Glutamatergic neuron (in vitro differentiated cells): ENCODE results near the gene NSG1. TPM values are rescaled to one million over a fixed set of nuclear protein-coding genes. Genes with fewer than 3 reads are reported as not detected.

ENCODE experiments used
- DNase-seq: peaks from one replicate; pipeline ENCODE4 v3.0.0; 2022
- H3K27ac Mint-ChIP-seq: one replicate; pipeline ENCODE4 v1.8.0; 2020; ENCODE audit warnings: mild to moderate bottlenecking, mixed read lengths, inconsistent platforms; ENCODE audit not compliant: unreplicated experiment
- H3K27me3 Mint-ChIP-seq: one replicate; pipeline ENCODE4 v1.8.0; 2020; ENCODE audit warnings: mild to moderate bottlenecking, moderate library complexity, mixed read lengths, inconsistent platforms; ENCODE audit not compliant: unreplicated experiment
- H3K36me3 Mint-ChIP-seq: one replicate; pipeline ENCODE4 v1.8.0; 2020; ENCODE audit warnings: mild to moderate bottlenecking, mixed read lengths, inconsistent platforms; ENCODE audit not compliant: unreplicated experiment
- H3K4me1 Mint-ChIP-seq: one replicate; pipeline ENCODE4 v1.8.0; 2020; ENCODE audit warnings: mild to moderate bottlenecking, low read depth, mixed read lengths, inconsistent platforms; ENCODE audit not compliant: unreplicated experiment
- H3K4me3 Mint-ChIP-seq: one replicate; pipeline ENCODE4 v1.8.0; 2020; ENCODE audit warnings: mild to moderate bottlenecking, mixed read lengths, inconsistent platforms; ENCODE audit not compliant: unreplicated experiment
- H3K9me3 Mint-ChIP-seq: one replicate; pipeline ENCODE4 v1.8.0; 2020; ENCODE audit warnings: mild to moderate bottlenecking, moderate library complexity, mixed read lengths, inconsistent platforms; ENCODE audit not compliant: unreplicated experiment
- CTCF ChIP-seq: fragments of 200-600 bp; sonication (generic); IDR thresholded peaks from one replicate; pipeline ENCODE4 v1.5.0; 2021; ENCODE audit not compliant: partially characterized antibody, unreplicated experiment
- total RNA-seq: library from RNA; stranded (reverse); fragmentation: NEBNext Ultra II Directional; extraction: Animal tissue kit (Norgen Biotek cat#: 25700); gene quantifications from one replicate; pipeline ENCODE4 v1.2.1, GENCODE V29; 2021; ENCODE audit not compliant: unreplicated experiment

Gene NSG1
- total RNA-seq, 1 donor from 2014 or later = 208 TPM

GRCh38 chr4:4374388-4375098 lies 12.4 kb upstream of the NSG1 start:
- no peak overlapping the region for H3K4me3 Mint-ChIP-seq
- H3K36me3 Mint-ChIP-seq = peaks cover 5% of the 10 kb centered on the region
- H3K27ac Mint-ChIP-seq = no peak overlapping the region
- H3K4me1 Mint-ChIP-seq = peaks cover 11% of the 10 kb centered on the region
- peaks cover 2% of the 10 kb centered on the region for H3K9me3 Mint-ChIP-seq
- DNase-seq = no peak
- no peak for TF ChIP-seq CTCF
- peaks cover 7% of the 10 kb centered on the region for H3K27me3 Mint-ChIP-seq

GRCh38 chr4:4376074-4376473 lies 10.8 kb upstream of the NSG1 start:
- Mint-ChIP-seq H3K4me1 (peaks cover 11% of the 10 kb centered on the region), H3K27me3 (peaks cover 5% of the 10 kb centered on the region), H3K4me3 (no peak overlapping the region), H3K27ac (no peak overlapping the region), H3K9me3 (no peaks in the 10 kb centered on the region), H3K36me3 (no peaks in the 10 kb centered on the region)
- no peak for DNase-seq
- TF ChIP-seq CTCF = no peak

GRCh38 chr4:4377191-4377590 lies 9.7 kb upstream of the NSG1 start:
- DNase-seq = no peak
- TF ChIP-seq CTCF = no peak
- H3K27ac Mint-ChIP-seq = peak overlapping the region; percentile 33
- no peaks in the 10 kb centered on the region for H3K36me3 Mint-ChIP-seq
- no peak overlapping the region for H3K4me3 Mint-ChIP-seq
- H3K4me1 Mint-ChIP-seq = peaks cover 11% of the 10 kb centered on the region
- no peaks in the 10 kb centered on the region for H3K9me3 Mint-ChIP-seq
- peaks cover 3% of the 10 kb centered on the region for H3K27me3 Mint-ChIP-seq

- Mint-ChIP-seq H3K4me1 (peaks cover 11% of the 10 kb centered on the region), H3K9me3 (no peaks in the 10 kb centered on the region), H3K27me3 (peaks cover 3% of the 10 kb centered on the region), H3K4me3 (no peak overlapping the region), H3K36me3 (no peaks in the 10 kb centered on the region), H3K27ac (peak overlapping the region; percentile 72)
- DNase-seq = peak; percentile 75
- no peak for TF ChIP-seq CTCF
Measured at GRCh38 chr4:4377732-4378460, 9.0 kb upstream of the NSG1 start.

- DNase-seq = no peak
- peaks cover 17% of the 10 kb centered on the region for H3K4me1 Mint-ChIP-seq
- H3K36me3 Mint-ChIP-seq = no peaks in the 10 kb centered on the region
- TF ChIP-seq CTCF = no peak
- H3K4me3 Mint-ChIP-seq = no peak overlapping the region
- H3K27me3 Mint-ChIP-seq = peaks cover 6% of the 10 kb centered on the region
- H3K27ac Mint-ChIP-seq = no peak overlapping the region
- H3K9me3 Mint-ChIP-seq = peaks cover 4% of the 10 kb centered on the region
Measured at GRCh38 chr4:4379540-4380087, 7.3 kb upstream of the NSG1 start.
